Keratinocyte (primary cell): ENCODE measurements around the gene KIF3C. TPM values are rescaled to one million over a fixed set of nuclear protein-coding genes. Genes with fewer than 3 reads are reported as not detected.
A peak's percentile ranks its signal among the peaks of the same experiment; 100 is the strongest.

Experiments
- DNase-seq: peaks from one replicate; pipeline ENCODE4 v3.0.0-alpha.2; 2011; ENCODE audit warnings: low read depth, missing footprints, low spot score
- FAIRE-seq: peaks from 2 replicates; lab custom pipeline; 2011; peaks lifted over from hg19 to GRCh38; lab: Jason Lieb, UNC
- H2AFZ ChIP-seq: 2 replicates; pipeline ENCODE4 v1.6.0; 2012; ENCODE audit warnings: low read length, control low read depth, inconsistent platforms; ENCODE audit not compliant: control insufficient read depth
- H3K27ac ChIP-seq: 2 replicates; pipeline ENCODE4 v1.5.1; 2011; ENCODE audit warnings: low read length; ENCODE audit not compliant: control insufficient read depth, insufficient read depth
- H3K27me3 ChIP-seq: 3 replicates; pipeline ENCODE4 v1.6.0; 2011; ENCODE audit warnings: low read length; ENCODE audit not compliant: control insufficient read depth, insufficient read depth; ENCODE audit errors: extremely low read depth
- H3K36me3 ChIP-seq, 2 experiments: 2 replicates in 1 of 2; 3 replicates in 1 of 2; pipeline ENCODE4 v1.5.1; 2011; ENCODE audit warnings: low read length in 2 of 2, mild to moderate bottlenecking in 1 of 2; ENCODE audit not compliant: control insufficient read depth in 2 of 2, insufficient read depth in 2 of 2; ENCODE audit errors: extremely low read depth in 1 of 2
- H3K4me1 ChIP-seq: 3 replicates; pipeline ENCODE4 v1.5.1; 2011; ENCODE audit warnings: low read length; ENCODE audit not compliant: control insufficient read depth, insufficient read depth; ENCODE audit errors: extremely low read depth
- H3K4me2 ChIP-seq: 3 replicates; pipeline ENCODE4 v1.6.0; 2011; ENCODE audit warnings: low read depth, low read length; ENCODE audit not compliant: control insufficient read depth, insufficient read depth; ENCODE audit errors: extremely low read depth
- H3K4me3 ChIP-seq, 3 experiments: fragments of 200-600 bp in 1 of 3; sonication (generic) in 1 of 3; 2 replicates in 2 of 3; 3 replicates in 1 of 3; pipeline ENCODE4 v1.5.1; 2011 to 2016; ENCODE audit warnings: low read length in 3 of 3, mild to moderate bottlenecking in 3 of 3, control low read depth in 2 of 3, inconsistent platforms in 1 of 3, low read depth in 1 of 3, mixed read lengths in 1 of 3, mixed run types in 1 of 3, moderate library complexity in 1 of 3; ENCODE audit not compliant: control insufficient read depth in 2 of 3, insufficient read depth in 2 of 3; ENCODE audit errors: extremely low read depth in 1 of 3
- H3K79me2 ChIP-seq: 2 replicates; pipeline ENCODE4 v1.6.0; 2012; ENCODE audit warnings: low read length; ENCODE audit not compliant: control insufficient read depth, insufficient read depth
- H3K9ac ChIP-seq: 3 replicates; pipeline ENCODE4 v1.6.0; 2011; ENCODE audit warnings: low read length; ENCODE audit not compliant: control insufficient read depth, insufficient read depth; ENCODE audit errors: extremely low read depth
- H3K9me1 ChIP-seq: 3 replicates; pipeline ENCODE4 v1.6.0; 2011; ENCODE audit warnings: low read length; ENCODE audit not compliant: control insufficient read depth, insufficient read depth; ENCODE audit errors: extremely low read depth
- H3K9me3 ChIP-seq: 2 replicates; pipeline ENCODE4 v1.5.1; 2012; ENCODE audit warnings: low read depth, low read length; ENCODE audit not compliant: control insufficient read depth
- H4K20me1 ChIP-seq: 3 replicates; pipeline ENCODE4 v1.6.0; 2011; ENCODE audit warnings: low read length; ENCODE audit not compliant: control insufficient read depth, insufficient read depth; ENCODE audit errors: extremely low read depth
- EZH2 ChIP-seq: IDR thresholded peaks from one replicate; pipeline ENCODE4 v1.6.1; 2012; ENCODE audit warnings: inconsistent platforms, mild to moderate bottlenecking, low read length, moderate library complexity
- dilution Hi-C: fragments of 300-500 bp; cut with MboI; formaldehyde crosslinking; loops from one replicate; pipeline ENCODE4 v1.7.0; 2020; ENCODE audit warnings: low sequenced_read_pairs; ENCODE audit not compliant: extremely low pct_ligation_motif_present
- polyA plus RNA-seq, 5 experiments: library from polyadenylated mRNA; depleted of rRNA in 3 of 5; stranded (reverse) in 3 of 5; stranded (forward) in 1 of 5; unstranded in 1 of 5; fragments of >200 nt; gene quantifications; 1 replicate in 1 of 5; 2 replicates in 3 of 5; 3 replicates in 1 of 5; pipeline versions ENCODE4 v1.2.1 to v1.2.3, GENCODE V29; 2011 to 2012; ENCODE audit warnings: missing spikeins in 2 of 5, low read depth in 1 of 5, low replicate concordance in 1 of 5
- TF ChIP-seq, protein P1 (sequence below), 3 experiments: IDR thresholded peaks in 1 of 3; conservative IDR thresholded peaks in 1 of 3; optimal IDR thresholded peaks in 1 of 3; 2 replicates in 2 of 3; 3 replicates in 1 of 3; pipeline versions ENCODE3 to v1.5.1; 2011; ENCODE audit warnings: low read length in 3 of 3, mild to moderate bottlenecking in 3 of 3, moderate library complexity in 2 of 3, control low read depth in 1 of 3, inconsistent platforms in 1 of 3; ENCODE audit not compliant: insufficient read depth in 2 of 3; ENCODE audit errors: extremely low read depth in 1 of 3

Gene KIF3C
- polyA plus RNA-seq, 1 donor (not counting 4 experiments of a cell fraction or from before 2014, with no cell fraction given), result 6.5 TPM

DNA sequence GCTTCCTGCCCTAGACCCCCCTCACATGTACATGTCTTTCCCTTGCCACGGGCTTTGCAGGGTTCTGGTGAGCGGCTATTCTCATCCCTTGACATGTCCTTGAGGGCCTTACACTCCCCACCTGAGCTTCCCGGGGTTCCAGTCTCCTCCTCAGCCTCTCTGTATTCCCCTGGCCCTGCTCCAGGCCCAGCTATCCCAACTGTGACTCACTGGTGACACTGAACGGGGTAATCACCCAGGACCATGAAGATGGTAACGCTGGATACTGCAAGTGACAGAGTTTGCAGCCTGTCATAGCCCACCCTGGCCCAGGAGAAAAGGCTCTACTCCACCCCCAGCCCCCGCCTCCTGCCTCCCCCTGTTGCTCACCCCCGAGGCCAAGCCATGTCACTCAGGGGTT lies 27.3 kb downstream of the KIF3C start:
- Histone ChIP-seq H3K9me1 (no peaks in the 10 kb centered on the region), H3K79me2 (peaks cover 1% of the 10 kb centered on the region), H3K9ac (no peak overlapping the region), H2AFZ (no peak overlapping the region), H3K4me3 (no peak overlapping the region), H3K27me3 (no peaks in the 10 kb centered on the region), H3K9me3 (no peaks in the 10 kb centered on the region), H3K4me1 (no peaks in the 10 kb centered on the region), H4K20me1 (no peaks in the 10 kb centered on the region), H3K36me3 (peaks cover 5 to 9% of the 10 kb centered on the region in 2 experiments), H3K27ac (no peak overlapping the region), H3K4me2 (no peak overlapping the region)
- DNase-seq, result no peak
- dilution Hi-C loops, result no loop called here
- FAIRE-seq, result no peak
- no peak for TF ChIP-seq EZH2

DNA sequence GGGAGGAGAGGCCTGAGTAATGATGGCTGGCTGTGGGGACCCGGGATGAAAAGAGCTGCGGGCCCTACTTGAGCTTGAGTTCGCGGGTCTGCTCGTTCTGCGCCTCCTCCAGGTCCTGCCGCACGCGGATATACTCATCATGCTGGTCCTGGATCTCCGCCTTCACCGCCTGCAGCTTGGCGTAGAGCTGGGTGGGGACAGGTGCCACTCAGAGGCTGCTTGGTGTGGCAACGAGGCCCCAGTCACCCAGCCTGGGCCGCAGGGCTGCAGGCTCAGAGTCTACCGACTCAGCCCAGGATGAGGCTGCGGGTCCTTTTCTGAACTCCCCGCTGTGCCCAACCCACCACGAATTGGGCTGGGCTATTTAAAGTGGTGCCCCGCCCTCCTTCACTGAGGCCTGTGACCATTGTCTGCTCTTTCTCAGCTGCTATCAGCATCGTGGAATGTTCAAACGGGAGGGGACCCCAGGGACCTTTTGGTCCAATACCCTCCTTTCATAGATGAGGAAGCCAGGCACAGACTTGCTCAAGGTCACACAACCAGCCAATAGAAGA lies 28.0 kb downstream of the KIF3C start:
- no peaks in the 10 kb centered on the region for H3K27me3 ChIP-seq
- TF ChIP-seq EZH2, result no peak
- TF ChIP-seq, protein P1, sequence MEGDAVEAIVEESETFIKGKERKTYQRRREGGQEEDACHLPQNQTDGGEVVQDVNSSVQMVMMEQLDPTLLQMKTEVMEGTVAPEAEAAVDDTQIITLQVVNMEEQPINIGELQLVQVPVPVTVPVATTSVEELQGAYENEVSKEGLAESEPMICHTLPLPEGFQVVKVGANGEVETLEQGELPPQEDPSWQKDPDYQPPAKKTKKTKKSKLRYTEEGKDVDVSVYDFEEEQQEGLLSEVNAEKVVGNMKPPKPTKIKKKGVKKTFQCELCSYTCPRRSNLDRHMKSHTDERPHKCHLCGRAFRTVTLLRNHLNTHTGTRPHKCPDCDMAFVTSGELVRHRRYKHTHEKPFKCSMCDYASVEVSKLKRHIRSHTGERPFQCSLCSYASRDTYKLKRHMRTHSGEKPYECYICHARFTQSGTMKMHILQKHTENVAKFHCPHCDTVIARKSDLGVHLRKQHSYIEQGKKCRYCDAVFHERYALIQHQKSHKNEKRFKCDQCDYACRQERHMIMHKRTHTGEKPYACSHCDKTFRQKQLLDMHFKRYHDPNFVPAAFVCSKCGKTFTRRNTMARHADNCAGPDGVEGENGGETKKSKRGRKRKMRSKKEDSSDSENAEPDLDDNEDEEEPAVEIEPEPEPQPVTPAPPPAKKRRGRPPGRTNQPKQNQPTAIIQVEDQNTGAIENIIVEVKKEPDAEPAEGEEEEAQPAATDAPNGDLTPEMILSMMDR (optimal IDR thresholded peaks at IDR 0.05 in 1 of 3, IDR thresholded peaks at IDR 0.05 in 1 of 3, conservative IDR thresholded peaks at IDR 0.05 in 1 of 3; ENCODE audit: extremely low read depth in 1 of 3, insufficient read depth in 2 of 3, low read length in 3 of 3), result no peak
- no peak for FAIRE-seq
- no peak overlapping the region for H3K27ac ChIP-seq
- no peak overlapping the region for H2AFZ ChIP-seq
- no peak overlapping the region for H3K4me3 ChIP-seq
- no peaks in the 10 kb centered on the region for H4K20me1 ChIP-seq
- peaks cover 5 to 9% of the 10 kb centered on the region in 2 experiments for H3K36me3 ChIP-seq
- dilution Hi-C loops, result no loop called here
- DNase-seq, result no peak
- no peak overlapping the region for H3K4me2 ChIP-seq
- no peak overlapping the region for H3K9ac ChIP-seq
- no peaks in the 10 kb centered on the region for H3K9me1 ChIP-seq
- no peaks in the 10 kb centered on the region for H3K79me2 ChIP-seq
- H3K4me1 ChIP-seq, result no peaks in the 10 kb centered on the region
- no peaks in the 10 kb centered on the region for H3K9me3 ChIP-seq

GRCh38 chr2:25951071-25951547 lies 31.2 kb downstream of the KIF3C start:
- H3K4me3 ChIP-seq, result no peak overlapping the region
- no peak overlapping the region for H2AFZ ChIP-seq

More at GRCh38 chr2:25951071-25951547, 31.2 kb downstream of the KIF3C start:
- H3K9ac ChIP-seq, result no peak overlapping the region
- no peak overlapping the region for H3K27ac ChIP-seq
- DNase-seq, result peak; percentile 56
- no peaks in the 10 kb centered on the region for H3K79me2 ChIP-seq
- H3K4me1 ChIP-seq, result no peaks in the 10 kb centered on the region
- no peak for TF ChIP-seq EZH2
- TF ChIP-seq, protein P1 (optimal IDR thresholded peaks at IDR 0.05 in 1 of 3, IDR thresholded peaks at IDR 0.05 in 1 of 3, conservative IDR thresholded peaks at IDR 0.05 in 1 of 3; ENCODE audit: extremely low read depth in 1 of 3, insufficient read depth in 2 of 3, low read length in 3 of 3), result peak; percentile 90 to 98 (median 93)
- no peaks in the 10 kb centered on the region for H3K9me1 ChIP-seq
- no peaks in the 10 kb centered on the region for H3K27me3 ChIP-seq
- peak; percentile 72 for FAIRE-seq
- dilution Hi-C loops, result no loop called here
- no peaks in the 10 kb centered on the region for H3K9me3 ChIP-seq
- no peak overlapping the region for H3K4me2 ChIP-seq
- no peaks in the 10 kb centered on the region for H4K20me1 ChIP-seq
- peaks cover 5 to 6% of the 10 kb centered on the region in 2 experiments for H3K36me3 ChIP-seq
